ENCODE measurements around the gene BACE2. TPM values are rescaled to one million over a fixed set of nuclear protein-coding genes. Genes with fewer than 3 reads are reported as not detected.

BACE2 gene
- total RNA-seq, 1 donor from 2014 or later, result 49.5 TPM

DNA sequence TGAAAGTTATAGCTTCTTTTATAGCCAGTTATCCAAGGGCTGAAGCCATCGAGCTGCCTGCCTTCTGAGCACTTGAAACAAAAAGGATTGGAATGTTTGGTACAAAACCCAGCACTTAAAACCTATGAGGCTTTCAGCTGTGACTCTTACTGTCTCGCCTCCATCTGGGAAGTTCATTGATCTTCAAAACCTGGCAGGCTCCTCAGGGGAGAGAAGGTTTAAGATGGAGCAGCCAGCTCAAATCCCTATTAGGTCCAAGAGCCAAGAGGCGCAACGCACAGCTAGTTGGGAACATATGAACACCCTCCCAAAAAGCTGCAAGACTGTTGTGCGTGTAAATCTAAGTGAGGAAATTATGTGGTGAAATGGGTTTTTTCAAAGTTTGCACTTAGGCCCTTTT is 33.4 kb downstream of the BACE2 start:
- H3K4me1 Mint-ChIP-seq (ENCODE audit: unreplicated experiment), result peaks cover 13% of the 10 kb centered on the region
- H3K9me3 Mint-ChIP-seq (ENCODE audit: unreplicated experiment), result no peaks in the 10 kb centered on the region
- no peak overlapping the region for H3K4me3 Mint-ChIP-seq (ENCODE audit: unreplicated experiment)
- no peaks in the 10 kb centered on the region for H3K36me3 Mint-ChIP-seq (ENCODE audit: unreplicated experiment)
- DNase-seq (ENCODE audit: extremely low spot score, unreplicated experiment), result no peak
- TF ChIP-seq, protein P1, sequence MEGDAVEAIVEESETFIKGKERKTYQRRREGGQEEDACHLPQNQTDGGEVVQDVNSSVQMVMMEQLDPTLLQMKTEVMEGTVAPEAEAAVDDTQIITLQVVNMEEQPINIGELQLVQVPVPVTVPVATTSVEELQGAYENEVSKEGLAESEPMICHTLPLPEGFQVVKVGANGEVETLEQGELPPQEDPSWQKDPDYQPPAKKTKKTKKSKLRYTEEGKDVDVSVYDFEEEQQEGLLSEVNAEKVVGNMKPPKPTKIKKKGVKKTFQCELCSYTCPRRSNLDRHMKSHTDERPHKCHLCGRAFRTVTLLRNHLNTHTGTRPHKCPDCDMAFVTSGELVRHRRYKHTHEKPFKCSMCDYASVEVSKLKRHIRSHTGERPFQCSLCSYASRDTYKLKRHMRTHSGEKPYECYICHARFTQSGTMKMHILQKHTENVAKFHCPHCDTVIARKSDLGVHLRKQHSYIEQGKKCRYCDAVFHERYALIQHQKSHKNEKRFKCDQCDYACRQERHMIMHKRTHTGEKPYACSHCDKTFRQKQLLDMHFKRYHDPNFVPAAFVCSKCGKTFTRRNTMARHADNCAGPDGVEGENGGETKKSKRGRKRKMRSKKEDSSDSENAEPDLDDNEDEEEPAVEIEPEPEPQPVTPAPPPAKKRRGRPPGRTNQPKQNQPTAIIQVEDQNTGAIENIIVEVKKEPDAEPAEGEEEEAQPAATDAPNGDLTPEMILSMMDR (IDR thresholded peaks at IDR 0.05), result no peak
- no peak overlapping the region for H3K27ac Mint-ChIP-seq (ENCODE audit: unreplicated experiment)
- H3K27me3 Mint-ChIP-seq (ENCODE audit: unreplicated experiment), result no peaks in the 10 kb centered on the region

DNA sequence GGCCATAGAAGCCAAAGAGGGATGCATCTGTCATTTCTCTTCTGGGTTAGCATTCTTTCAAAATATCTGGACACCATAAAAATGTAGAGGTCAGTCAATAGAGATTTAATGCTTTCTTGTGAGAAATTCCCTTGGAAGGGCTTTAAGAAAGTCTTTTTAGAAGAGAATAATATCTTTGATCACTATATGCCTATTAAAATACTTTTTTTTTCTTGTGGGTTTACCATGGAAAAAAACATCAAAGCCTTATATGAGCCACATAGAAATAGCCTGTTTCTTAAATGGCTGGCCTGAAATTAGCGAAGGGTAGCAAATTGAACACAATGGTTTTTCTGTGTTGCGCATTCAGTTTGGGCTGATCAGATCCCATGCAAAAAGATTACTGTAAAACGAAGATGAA is 36.8 kb downstream of the BACE2 start:
- Mint-ChIP-seq H3K9me3 (ENCODE audit: unreplicated experiment) (no peaks in the 10 kb centered on the region), H3K27me3 (ENCODE audit: unreplicated experiment) (no peaks in the 10 kb centered on the region), H3K4me3 (ENCODE audit: unreplicated experiment) (no peak overlapping the region), H3K4me1 (ENCODE audit: unreplicated experiment) (peaks cover 21% of the 10 kb centered on the region), H3K27ac (ENCODE audit: unreplicated experiment) (no peak overlapping the region), H3K36me3 (ENCODE audit: unreplicated experiment) (no peaks in the 10 kb centered on the region)
- no peak for DNase-seq (ENCODE audit: extremely low spot score, unreplicated experiment)
- TF ChIP-seq, protein P1 (IDR thresholded peaks at IDR 0.05), result no peak

DNA sequence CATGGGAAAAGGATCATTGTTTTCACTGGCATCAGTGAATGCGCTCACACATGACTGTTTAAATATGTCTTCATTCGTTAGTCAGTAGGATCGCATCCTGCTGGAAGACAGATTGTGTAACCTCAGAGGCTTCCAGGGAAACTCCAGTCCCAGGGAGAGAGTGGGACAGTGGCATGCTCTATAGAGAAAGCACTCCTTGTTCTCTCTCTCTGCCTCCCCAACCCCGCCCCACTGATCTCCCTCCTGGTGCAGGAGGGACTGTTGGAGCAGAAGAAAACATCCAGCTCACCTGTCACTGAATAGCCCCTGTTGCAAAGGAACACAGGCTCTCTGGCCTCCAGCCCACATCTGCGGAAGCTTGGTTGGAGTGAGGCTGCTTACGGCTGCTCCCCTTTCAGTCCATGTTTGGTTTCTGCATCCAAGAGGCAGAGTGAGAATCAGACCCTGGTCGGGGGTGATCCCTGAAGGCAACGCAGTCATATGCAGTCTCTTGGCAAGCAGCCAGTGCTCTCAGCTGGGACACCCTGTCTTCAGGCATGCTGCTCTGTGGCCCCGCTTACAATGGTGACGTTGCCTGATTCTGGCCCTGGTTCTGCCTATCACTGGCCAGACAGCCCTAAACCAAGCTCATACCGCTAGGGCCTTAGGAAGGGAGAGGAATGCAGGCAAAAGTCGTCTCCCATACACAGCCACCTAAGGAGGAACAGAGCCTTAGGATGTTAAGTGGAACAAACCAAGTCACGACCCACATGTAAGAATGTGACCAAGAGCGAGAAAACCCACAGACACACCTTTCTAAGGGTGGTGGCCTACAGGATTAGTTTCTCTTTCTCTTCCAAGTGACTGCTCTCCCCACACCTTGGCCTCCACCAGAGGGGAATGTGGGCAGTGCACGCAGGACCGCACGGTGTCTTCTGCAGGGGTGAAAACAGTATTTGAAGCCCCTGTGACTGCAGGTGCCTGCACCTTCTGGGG is 39.7 kb downstream of the BACE2 start:
- no peak for DNase-seq (ENCODE audit: extremely low spot score, unreplicated experiment)
- Mint-ChIP-seq H3K27me3 (ENCODE audit: unreplicated experiment) (no peaks in the 10 kb centered on the region), H3K36me3 (ENCODE audit: unreplicated experiment) (no peaks in the 10 kb centered on the region), H3K9me3 (ENCODE audit: unreplicated experiment) (no peaks in the 10 kb centered on the region), H3K27ac (ENCODE audit: unreplicated experiment) (peak overlapping the region; percentile 53), H3K4me1 (ENCODE audit: unreplicated experiment) (peaks cover 21% of the 10 kb centered on the region), H3K4me3 (ENCODE audit: unreplicated experiment) (no peak overlapping the region)
- TF ChIP-seq, protein P1 (IDR thresholded peaks at IDR 0.05), result no peak

DNA sequence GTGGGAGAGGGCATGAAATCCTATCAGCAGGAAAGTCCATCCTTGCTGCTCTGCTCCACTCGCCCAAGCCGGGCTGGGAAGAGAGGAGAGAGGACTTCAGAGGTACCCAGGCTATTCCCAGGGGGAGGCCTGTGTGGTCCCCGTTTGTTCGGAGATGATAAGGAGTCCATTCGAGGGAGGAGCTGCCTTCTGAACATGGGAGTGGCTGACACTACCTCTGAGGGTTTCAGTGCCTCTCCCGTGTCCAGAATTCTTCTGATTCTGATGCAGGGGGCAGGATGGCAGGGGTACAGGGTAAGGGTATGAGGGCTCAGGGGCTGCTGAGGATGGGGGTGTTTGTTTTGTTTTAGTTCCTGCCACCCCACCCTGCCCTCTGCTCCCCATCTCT is 40.4 kb downstream of the BACE2 start:
- TF ChIP-seq, protein P1 (IDR thresholded peaks at IDR 0.05), result no peak
- no peak overlapping the region for H3K4me3 Mint-ChIP-seq (ENCODE audit: unreplicated experiment)
- no peaks in the 10 kb centered on the region for H3K27me3 Mint-ChIP-seq (ENCODE audit: unreplicated experiment)
- peaks cover 3% of the 10 kb centered on the region for H3K36me3 Mint-ChIP-seq (ENCODE audit: unreplicated experiment)
- H3K4me1 Mint-ChIP-seq (ENCODE audit: unreplicated experiment), result peaks cover 24% of the 10 kb centered on the region
- H3K9me3 Mint-ChIP-seq (ENCODE audit: unreplicated experiment), result no peaks in the 10 kb centered on the region
- no peak for DNase-seq (ENCODE audit: extremely low spot score, unreplicated experiment)
- no peak overlapping the region for H3K27ac Mint-ChIP-seq (ENCODE audit: unreplicated experiment)

DNA sequence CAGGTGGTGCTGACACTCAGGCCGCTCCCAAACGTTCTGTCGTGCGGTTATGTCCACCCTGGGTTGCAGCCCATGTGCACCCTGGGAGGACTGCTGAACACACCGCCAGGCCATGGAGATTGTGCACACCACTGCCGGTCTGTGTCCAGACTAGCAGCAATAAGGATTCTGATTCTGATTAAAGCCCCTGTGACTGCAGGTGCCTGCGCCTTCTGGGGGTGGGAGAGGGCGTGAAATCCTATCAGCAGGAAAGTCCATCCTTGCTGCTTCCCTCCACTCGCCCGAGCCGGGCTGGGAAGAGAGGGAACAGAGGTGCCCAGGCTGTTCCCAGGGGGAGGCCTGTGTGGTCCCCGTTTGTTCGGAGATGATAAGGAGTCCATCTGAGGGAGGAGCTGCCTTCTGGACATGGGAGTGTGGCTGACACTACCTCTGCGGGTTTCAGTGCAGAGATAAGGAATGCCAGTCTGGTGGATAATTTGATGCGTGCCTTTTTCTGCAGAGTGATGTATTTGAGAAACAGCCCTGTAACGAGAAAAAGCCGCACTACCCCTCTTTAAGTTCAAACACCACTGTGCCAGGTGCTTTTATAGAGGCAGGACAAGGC is 41.2 kb downstream of the BACE2 start:
- no peak overlapping the region for H3K4me3 Mint-ChIP-seq (ENCODE audit: unreplicated experiment)
- peaks cover 24% of the 10 kb centered on the region for H3K4me1 Mint-ChIP-seq (ENCODE audit: unreplicated experiment)
- peaks cover 3% of the 10 kb centered on the region for H3K36me3 Mint-ChIP-seq (ENCODE audit: unreplicated experiment)
- no peak overlapping the region for H3K27ac Mint-ChIP-seq (ENCODE audit: unreplicated experiment)
- no peaks in the 10 kb centered on the region for H3K27me3 Mint-ChIP-seq (ENCODE audit: unreplicated experiment)
- no peak for DNase-seq (ENCODE audit: extremely low spot score, unreplicated experiment)
- H3K9me3 Mint-ChIP-seq (ENCODE audit: unreplicated experiment), result no peaks in the 10 kb centered on the region
- TF ChIP-seq, protein P1 (IDR thresholded peaks at IDR 0.05), result no peak

All from osteocyte (in vitro differentiated cells).